Suprapubic skin (tissue), 4 donors: ENCODE measurements around the gene MINAR2. TPM values are rescaled to one million over a fixed set of nuclear protein-coding genes. Genes with fewer than 3 reads are reported as not detected.

ENCODE experiments used
- DNase-seq, 2 donors: peaks; one replicate each; pipeline ENCODE4 v3.0.0-alpha.2; 2019; ENCODE audit warnings: low spot score in 2 of 2
- H3K27ac ChIP-seq: fragments of 200-600 bp; sonication (generic); one replicate; pipeline ENCODE4 v1.5.1; 2019
- H3K27me3 ChIP-seq: fragments of 200-600 bp; sonication (generic); one replicate; pipeline ENCODE4 v1.5.1; 2019
- H3K36me3 ChIP-seq: fragments of 200-600 bp; sonication (generic); one replicate; pipeline ENCODE4 v1.5.1; 2019
- H3K4me1 ChIP-seq: fragments of 200-600 bp; sonication (generic); one replicate; pipeline ENCODE4 v1.5.1; 2019
- H3K4me3 ChIP-seq: fragments of 200-600 bp; sonication (generic); one replicate; pipeline ENCODE4 v1.5.1; 2019; ENCODE audit warnings: mild to moderate bottlenecking
- H3K9me3 ChIP-seq: fragments of 200-600 bp; sonication (generic); one replicate; pipeline ENCODE4 v1.5.1; 2019
- EP300 ChIP-seq: sonication (generic); formaldehyde crosslinking; IDR thresholded peaks from one replicate; pipeline ENCODE4 v1.6.1; 2017; ENCODE audit warnings: antibody characterized with exemption
- POLR2A ChIP-seq, 2 donors: fragments of 450-650 bp; IDR thresholded peaks; one replicate each; pipeline ENCODE4 v1.6.1; 2017; ENCODE audit warnings: antibody characterized with exemption in 2 of 2, mild to moderate bottlenecking in 2 of 2, moderate library complexity in 2 of 2
- POLR2AphosphoS5 ChIP-seq, 3 donors: sonication (generic); formaldehyde crosslinking; IDR thresholded peaks; one replicate each; pipeline ENCODE4 v1.6.1; 2017; ENCODE audit warnings: antibody characterized with exemption in 3 of 3
- WGBS: methylation state at CpG from one replicate; pipeline ENCODE4 v1.1.5; 2018; 5-methylcytosine and 5-hydroxymethylcytosine counted together
- total RNA-seq, 4 donors: library from RNA; depleted of rRNA; stranded (reverse); fragments of >200 nt; gene quantifications; one replicate each; pipeline ENCODE4 v1.1.0, GENCODE V29; 2016
- TF ChIP-seq, protein P1 (sequence below), 2 donors: fragments of 200-600 bp in 1 of 2; fragments of 450-650 bp in 1 of 2; sonication (generic) in 1 of 2; IDR thresholded peaks; one replicate each; pipeline ENCODE4 v1.5.1; 2016 to 2019; ENCODE audit warnings: antibody characterized with exemption in 2 of 2, mild to moderate bottlenecking in 1 of 2, moderate library complexity in 1 of 2

MINAR2 gene
- total RNA-seq, 4 donors from 2014 or later: not detected

DNA sequence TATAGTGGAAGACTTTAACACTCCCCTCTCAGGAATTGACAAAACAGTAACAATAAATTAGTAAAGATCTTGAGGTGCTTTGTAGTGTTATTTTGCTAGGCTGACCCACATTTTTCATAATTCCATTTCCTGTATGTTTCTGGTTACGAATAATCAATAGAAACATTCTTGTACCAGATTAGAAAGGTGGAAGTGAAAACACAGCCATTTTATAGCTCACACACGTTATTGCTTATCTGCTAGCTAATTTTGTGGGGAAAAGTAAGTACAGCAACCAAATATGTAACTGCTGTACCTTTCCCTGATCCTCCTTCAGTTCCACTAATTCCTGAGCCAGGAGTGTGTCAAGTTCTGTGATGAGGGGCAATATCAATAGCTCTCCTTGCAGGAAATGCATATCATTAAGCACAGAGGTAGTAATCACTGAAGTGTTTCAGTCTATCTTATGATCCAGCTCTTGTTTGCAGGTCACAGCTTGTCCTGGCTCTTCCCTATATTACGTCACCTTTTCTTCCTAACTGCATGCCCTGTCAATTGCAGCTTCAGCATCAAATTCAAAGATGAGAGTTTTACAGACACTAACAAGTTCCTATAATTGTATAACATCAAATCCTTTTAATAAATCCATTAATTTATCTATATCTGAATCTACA is 59.4 kb downstream of the MINAR2 start:
- H3K36me3 ChIP-seq: no peaks in the 10 kb centered on the region
- no peaks in the 10 kb centered on the region for H3K9me3 ChIP-seq
- no peaks in the 10 kb centered on the region for H3K4me1 ChIP-seq
- DNase-seq: no peak
- no peak overlapping the region for H3K4me3 ChIP-seq
- 40% methylated on average over 3 of the region's 3 CpGs for WGBS
- no peak overlapping the region for H3K27ac ChIP-seq
- TF ChIP-seq POLR2AphosphoS5 (IDR thresholded peaks at IDR 0.05) (no peak), EP300 (no peak), POLR2A (IDR thresholded peaks at IDR 0.05) (no peak)
- TF ChIP-seq, protein P1, sequence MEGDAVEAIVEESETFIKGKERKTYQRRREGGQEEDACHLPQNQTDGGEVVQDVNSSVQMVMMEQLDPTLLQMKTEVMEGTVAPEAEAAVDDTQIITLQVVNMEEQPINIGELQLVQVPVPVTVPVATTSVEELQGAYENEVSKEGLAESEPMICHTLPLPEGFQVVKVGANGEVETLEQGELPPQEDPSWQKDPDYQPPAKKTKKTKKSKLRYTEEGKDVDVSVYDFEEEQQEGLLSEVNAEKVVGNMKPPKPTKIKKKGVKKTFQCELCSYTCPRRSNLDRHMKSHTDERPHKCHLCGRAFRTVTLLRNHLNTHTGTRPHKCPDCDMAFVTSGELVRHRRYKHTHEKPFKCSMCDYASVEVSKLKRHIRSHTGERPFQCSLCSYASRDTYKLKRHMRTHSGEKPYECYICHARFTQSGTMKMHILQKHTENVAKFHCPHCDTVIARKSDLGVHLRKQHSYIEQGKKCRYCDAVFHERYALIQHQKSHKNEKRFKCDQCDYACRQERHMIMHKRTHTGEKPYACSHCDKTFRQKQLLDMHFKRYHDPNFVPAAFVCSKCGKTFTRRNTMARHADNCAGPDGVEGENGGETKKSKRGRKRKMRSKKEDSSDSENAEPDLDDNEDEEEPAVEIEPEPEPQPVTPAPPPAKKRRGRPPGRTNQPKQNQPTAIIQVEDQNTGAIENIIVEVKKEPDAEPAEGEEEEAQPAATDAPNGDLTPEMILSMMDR (IDR thresholded peaks at IDR 0.05): no peak
- H3K27me3 ChIP-seq: no peaks in the 10 kb centered on the region

Other genes with a start within 250 kb of the MINAR2 start
- 1 to 10 TPM; 1.3 to 2.1 (median 1.5) TPM for gene CHSY3, start 156.4 kb downstream of the MINAR2 start, total RNA-seq